Liver (tissue), 9 donors: ENCODE data around the gene ATP2B2. TPM values are rescaled to one million over a fixed set of nuclear protein-coding genes. Genes with fewer than 3 reads are reported as not detected.
A peak's percentile ranks its signal among the peaks of the same experiment; 100 is the strongest.

Source experiments
- DNase-seq: peaks from one replicate; pipeline ENCODE4 v3.0.0-alpha.2; 2017; ENCODE audit warnings: low spot score
- H3K27ac ChIP-seq, 2 donors: one replicate each; pipeline ENCODE4 v1.7.0; 2013; ENCODE audit warnings: inconsistent platforms in 2 of 2, low read length in 2 of 2, control low read depth in 1 of 2, low read depth in 1 of 2, mild to moderate bottlenecking in 1 of 2
- H3K27me3 ChIP-seq, 4 donors: one replicate each; pipeline versions ENCODE4 v1.6.1 to v1.7.0; 2013; ENCODE audit warnings: low read length in 3 of 4, inconsistent platforms in 1 of 4, mild to moderate bottlenecking in 1 of 4, moderate library complexity in 1 of 4; ENCODE audit not compliant: control insufficient read depth in 4 of 4, insufficient read depth in 4 of 4
- H3K36me3 ChIP-seq, 4 donors: one replicate each; pipeline versions ENCODE4 v1.6.1 to v1.7.0; 2013; ENCODE audit warnings: low read length in 3 of 4, mild to moderate bottlenecking in 3 of 4, low read depth in 1 of 4, moderate library complexity in 1 of 4; ENCODE audit not compliant: control insufficient read depth in 4 of 4, insufficient read depth in 3 of 4
- H3K4me1 ChIP-seq, 4 donors: one replicate each; pipeline versions ENCODE4 v1.6.1 to v1.7.0; 2013; ENCODE audit warnings: low read length in 3 of 4, mild to moderate bottlenecking in 3 of 4, moderate library complexity in 1 of 4; ENCODE audit not compliant: control insufficient read depth in 4 of 4, insufficient read depth in 4 of 4
- H3K4me3 ChIP-seq, 3 donors: one replicate each; pipeline versions ENCODE4 v1.6.1 to v1.7.0; 2013; ENCODE audit warnings: low read length in 3 of 3, control low read depth in 1 of 3, low read depth in 1 of 3, mild to moderate bottlenecking in 1 of 3
- H3K9ac ChIP-seq, 2 donors: one replicate each; pipeline ENCODE4 v1.7.0; 2013; ENCODE audit warnings: low read length in 2 of 2, mild to moderate bottlenecking in 2 of 2, moderate library complexity in 2 of 2, control low read depth in 1 of 2, low read depth in 1 of 2
- H3K9me3 ChIP-seq, 4 donors: one replicate each; pipeline versions ENCODE4 v1.6.1 to v1.7.0; 2013; ENCODE audit warnings: low read length in 3 of 4; ENCODE audit not compliant: control insufficient read depth in 4 of 4
- CTCF ChIP-seq: fragments of 150-350 bp; IDR thresholded peaks from 2 replicates; pipeline ENCODE4 v1.5.1; 2017; ENCODE audit warnings: improper control_type of control experiment, low read depth, low read length; ENCODE audit not compliant: missing input control
- EGR1 ChIP-seq, 2 donors: IDR thresholded peaks; 2 replicates each; pipeline ENCODE4 v1.6.1; 2016 to 2018; ENCODE audit warnings: antibody characterized with exemption in 2 of 2, low read depth in 2 of 2
- FOXA1 ChIP-seq: IDR thresholded peaks from 2 replicates; pipeline ENCODE4 v1.6.1; 2016; ENCODE audit warnings: antibody characterized with exemption
- FOXA2 ChIP-seq: IDR thresholded peaks from 2 replicates; pipeline ENCODE4 v1.6.1; 2016; ENCODE audit warnings: antibody characterized with exemption
- GABPA ChIP-seq, 2 donors: IDR thresholded peaks in 1 of 2; conservative IDR thresholded peaks in 1 of 2; 2 replicates each; pipeline ENCODE4 v1.6.1; 2016; ENCODE audit warnings: antibody characterized with exemption in 2 of 2, mild to moderate bottlenecking in 1 of 2, moderate library complexity in 1 of 2
- HNF4A ChIP-seq, 2 donors: conservative IDR thresholded peaks; 2 replicates each; pipeline ENCODE4 v1.6.1; 2016; ENCODE audit warnings: antibody characterized with exemption in 2 of 2, mild to moderate bottlenecking in 2 of 2
- HNF4G ChIP-seq: IDR thresholded peaks from 2 replicates; pipeline ENCODE4 v1.6.1; 2016; ENCODE audit warnings: antibody characterized with exemption
- JUND ChIP-seq, 2 donors: IDR thresholded peaks; 2 replicates each; pipeline ENCODE4 v1.6.1; 2016; ENCODE audit warnings: antibody characterized with exemption in 2 of 2
- MAX ChIP-seq: IDR thresholded peaks from 2 replicates; pipeline ENCODE4 v1.6.1; 2016; ENCODE audit warnings: antibody characterized with exemption
- NR2F2 ChIP-seq: IDR thresholded peaks from 2 replicates; pipeline ENCODE4 v1.6.1; 2016; ENCODE audit warnings: antibody characterized with exemption
- RAD21 ChIP-seq, 2 donors: IDR thresholded peaks; 2 replicates each; pipeline ENCODE4 v1.6.1; 2016; ENCODE audit warnings: antibody characterized with exemption in 2 of 2, mild to moderate bottlenecking in 2 of 2
- REST ChIP-seq: IDR thresholded peaks from 2 replicates; pipeline ENCODE4 v1.6.1; 2016; ENCODE audit warnings: antibody characterized with exemption, mild to moderate bottlenecking
- RXRA ChIP-seq, 2 donors: IDR thresholded peaks; 2 replicates each; pipeline ENCODE4 v1.6.1; 2017 to 2018; ENCODE audit warnings: antibody characterized with exemption in 2 of 2, mild to moderate bottlenecking in 1 of 2
- SP1 ChIP-seq: IDR thresholded peaks from 2 replicates; pipeline ENCODE4 v1.6.1; 2018; ENCODE audit warnings: antibody characterized with exemption, mild to moderate bottlenecking
- TAF1 ChIP-seq: conservative IDR thresholded peaks from 2 replicates; pipeline ENCODE4 v1.6.1; 2016; ENCODE audit warnings: antibody characterized with exemption, mild to moderate bottlenecking
- YY1 ChIP-seq: IDR thresholded peaks from 2 replicates; pipeline ENCODE4 v1.6.1; 2016; ENCODE audit warnings: antibody characterized with exemption, mild to moderate bottlenecking
- ZBTB33 ChIP-seq: IDR thresholded peaks from 2 replicates; pipeline ENCODE4 v1.6.1; 2016; ENCODE audit warnings: antibody characterized with exemption
- WGBS: extraction: QIAGEN DNeasy Blood & Tissue Kit; methylation state at CpG from one replicate; pipeline ENCODE4 v1.1.7; 2013; 5-methylcytosine and 5-hydroxymethylcytosine counted together
- polyA plus RNA-seq, 2 donors: library from polyadenylated mRNA; stranded (reverse) in 1 of 2; unstranded in 1 of 2; fragments of 200-250 nt in 1 of 2; fragments of >200 nt in 1 of 2; fragmentation: Nextera tagmentation in 1 of 2; extraction: Ambion mirVana in 1 of 2; gene quantifications; one replicate each; pipeline versions ENCODE4 v1.2.1 to v1.2.3, GENCODE V29; 2013 to 2015
- total RNA-seq, 2 donors: library from RNA; depleted of rRNA; stranded (reverse); fragments of >200 nt; gene quantifications; one replicate each; pipeline ENCODE4 v1.2.3, GENCODE V29; 2014
- TF ChIP-seq, protein P1 (sequence below): IDR thresholded peaks from 2 replicates; pipeline ENCODE4 v1.6.1; 2016; ENCODE audit warnings: antibody characterized with exemption
- donor health status: healthy.
- donor health status: healthy.
- donor health status: healthy.
- donor health status: healthy.
- donor health status: healthy.

The ATP2B2 gene
- total and polyA plus RNA-seq, 4 donors, result 10.4 to 27.8 (median 20.7) TPM

GRCh38 chr3:10502185-10502880, 3.1 kb downstream of the ATP2B2 start:
- 83% methylated on average over 12 of the region's 12 CpGs for WGBS
- no peaks in the 10 kb centered on the region for H3K27me3 ChIP-seq
- TF ChIP-seq NR2F2 (no peak), YY1 (no peak), HNF4G (no peak), RXRA (IDR thresholded peaks at IDR 0.05) (no peak), MAX (no peak), FOXA2 (no peak), GABPA (IDR thresholded peaks at IDR 0.05 in 1 of 2, conservative IDR thresholded peaks at IDR 0.05 in 1 of 2) (no peak), SP1 (no peak), JUND (IDR thresholded peaks at IDR 0.05) (no peak), FOXA1 (no peak), RAD21 (IDR thresholded peaks at IDR 0.05) (no peak), ZBTB33 (no peak), TAF1 (no peak), CTCF (no peak), REST (no peak), HNF4A (conservative IDR thresholded peaks at IDR 0.05) (no peak), EGR1 (IDR thresholded peaks at IDR 0.05; ENCODE audit: low read depth in 2 of 2) (no peak)
- TF ChIP-seq, protein P1, sequence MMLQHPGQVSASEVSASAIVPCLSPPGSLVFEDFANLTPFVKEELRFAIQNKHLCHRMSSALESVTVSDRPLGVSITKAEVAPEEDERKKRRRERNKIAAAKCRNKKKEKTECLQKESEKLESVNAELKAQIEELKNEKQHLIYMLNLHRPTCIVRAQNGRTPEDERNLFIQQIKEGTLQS, result no peak
- no peak overlapping the region for H3K9ac ChIP-seq
- no peaks in the 10 kb centered on the region for H3K9me3 ChIP-seq
- no peak overlapping the region for H3K4me3 ChIP-seq
- H3K27ac ChIP-seq, result peak overlapping the region; percentile 42 to 57
- peaks cover 7 to 55% (median 38%) of the 10 kb centered on the region in 4 donors for H3K4me1 ChIP-seq
- no peaks in the 10 kb centered on the region for H3K36me3 ChIP-seq
- no peak for DNase-seq
